ENCODE results near the gene KRT14.

The KRT14 gene

GRCh38 chr17:41549596-41550039 is 37.1 kb downstream of the KRT14 start:
- peak overlapping the region; percentile 69 for H3K27ac ChIP-seq
- TF ChIP-seq CTCF (conservative IDR thresholded peaks at IDR 0.05), result no peak; the same call in 1 of the 2 replicates

GRCh38 chr17:41548844-41549595 is 37.7 kb downstream of the KRT14 start:
- peak overlapping the region; percentile 69 for H3K27ac ChIP-seq
- TF ChIP-seq CTCF (conservative IDR thresholded peaks at IDR 0.05), result peak; percentile 98

GRCh38 chr17:41547921-41548843 is 38.5 kb downstream of the KRT14 start:
- peak overlapping the region; percentile 69; the same call in 1 of the 2 replicates for H3K27ac ChIP-seq
- no peak for TF ChIP-seq CTCF (conservative IDR thresholded peaks at IDR 0.05)

- no peak overlapping the region for H3K27ac ChIP-seq
- no peak for TF ChIP-seq CTCF (conservative IDR thresholded peaks at IDR 0.05)
Observed at GRCh38 chr17:41547378-41547841, 39.3 kb downstream of the KRT14 start.

GRCh38 chr17:41546819-41547218 is 39.9 kb downstream of the KRT14 start:
- no peak overlapping the region for H3K27ac ChIP-seq
- no peak for TF ChIP-seq CTCF (conservative IDR thresholded peaks at IDR 0.05)

- no peak overlapping the region for H3K27ac ChIP-seq
- TF ChIP-seq CTCF (conservative IDR thresholded peaks at IDR 0.05), result no peak
Observed at GRCh38 chr17:41545829-41546410, 40.8 kb downstream of the KRT14 start.

GRCh38 chr17:41544935-41545334 is 41.8 kb downstream of the KRT14 start:
- no peak for TF ChIP-seq CTCF (conservative IDR thresholded peaks at IDR 0.05)
- H3K27ac ChIP-seq, result no peak overlapping the region

Data from VCaP (cell line).